ENCODE data around the gene RPRD1B. TPM values are rescaled to one million over a fixed set of nuclear protein-coding genes. Genes with fewer than 3 reads are reported as not detected.
"Not testable (repeated sequence)": the region's sequence is repeated elsewhere in the genome, so short reads cannot be mapped to it uniquely, and the experiment has no call there.

The RPRD1B gene
- total RNA-seq, 2 experiments from 2014 or later: 36.5 to 38.8 TPM

- POLR2A ChIA-PET: interaction anchor here (1.1 kb wide), 1 partner anchor 8 kb away, joined by 3 read pairs; no protein-coding TSS in a partner anchor
- CTCF ChIA-PET: no interaction called here
Measured at GRCh38 chr20:37999526-38000263, 33.9 kb upstream of the RPRD1B start.

- ChIA-PET CTCF (interaction anchor here (1.0 kb wide), 1 partner anchor 51 kb away, joined by 3 read pairs; no protein-coding TSS in a partner anchor), POLR2A (no interaction called here)
Measured at GRCh38 chr20:38000293-38000692, 33.3 kb upstream of the RPRD1B start.

GRCh38 chr20:38001173-38001875 lies 32.2 kb upstream of the RPRD1B start:
- POLR2A ChIA-PET: interaction anchor here (0.7 kb wide), 1 partner anchor 32 kb away, joined by 4 read pairs; the partner anchor contains the start of gene TTI1
- CTCF ChIA-PET: interaction anchor here (1.0 kb wide), 1 partner anchor 49 kb away, joined by 3 read pairs; no protein-coding TSS in a partner anchor

DNA sequence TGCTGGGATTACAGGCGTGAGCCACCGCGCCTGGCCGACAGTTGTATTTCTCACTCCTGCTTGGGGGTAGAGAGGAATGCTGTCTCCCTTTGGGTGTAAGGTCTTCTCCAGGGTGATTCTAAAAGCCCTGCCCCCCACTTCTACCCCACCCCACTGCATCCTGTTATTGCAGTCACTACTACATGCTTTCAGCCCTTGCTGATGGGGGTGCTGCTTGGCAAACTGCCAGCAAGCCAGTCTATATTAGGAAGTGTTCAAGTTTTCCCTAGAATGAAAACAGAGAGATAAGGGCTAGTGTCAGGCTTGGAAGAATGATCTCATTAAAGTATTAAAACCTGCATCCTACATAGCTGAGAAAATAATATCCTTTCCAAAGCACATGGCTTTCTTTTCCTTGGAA lies 31.6 kb upstream of the RPRD1B start:
- POLR2A ChIA-PET: no interaction called here
- CTCF ChIA-PET: interaction anchor here (0.7 kb wide), 1 partner anchor 300 kb away, joined by 3 read pairs; no protein-coding TSS in a partner anchor

GRCh38 chr20:38002422-38002821 lies 31.1 kb upstream of the RPRD1B start:
- CTCF ChIA-PET: interaction anchor here (0.7 kb wide), 1 partner anchor 300 kb away, joined by 3 read pairs; no protein-coding TSS in a partner anchor

DNA sequence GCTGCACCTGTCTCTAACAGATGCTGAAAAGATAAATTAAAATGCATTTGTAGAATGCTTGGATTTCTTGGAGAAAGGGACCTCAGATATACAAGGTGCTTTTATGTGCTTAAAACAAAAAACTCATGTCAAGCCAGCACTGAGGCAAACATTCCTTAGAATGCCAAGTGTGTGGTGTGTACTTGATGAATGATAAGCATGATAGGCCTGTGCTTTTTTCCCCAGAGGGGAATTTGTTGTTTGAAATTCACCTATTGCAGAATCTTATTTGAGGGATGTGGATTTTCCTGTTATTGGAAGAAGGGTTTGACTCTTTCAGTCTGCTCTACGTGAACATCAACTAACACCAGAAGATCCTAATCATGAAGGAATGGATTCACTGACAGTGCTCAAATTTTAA lies 29.1 kb upstream of the RPRD1B start:
- CTCF ChIA-PET: no interaction called here
- POLR2A ChIA-PET: no interaction called here

More at GRCh38 chr20:38002422-38002821, 31.1 kb upstream of the RPRD1B start:
- POLR2A ChIA-PET: no interaction called here

GRCh38 chr20:38005903-38006302 lies 27.6 kb upstream of the RPRD1B start:
- CTCF ChIA-PET: interaction anchor here (1.1 to 1.5 kb wide), 2 partner anchors 14 to 103 kb away, joined by 3 to 7 read pairs; partner anchors contain the start of gene VSTM2L
- POLR2A ChIA-PET: interaction anchor here (1.0 kb wide), 1 partner anchor 27 kb away, joined by 3 read pairs; the partner anchor contains the start of gene TTI1

- ChIA-PET POLR2A (no interaction called here), CTCF (interaction anchor here (1.2 kb wide), 1 partner anchor 50 kb away, joined by 3 read pairs; no protein-coding TSS in a partner anchor)
Measured at GRCh38 chr20:38007526-38007925, 26.0 kb upstream of the RPRD1B start.

DNA sequence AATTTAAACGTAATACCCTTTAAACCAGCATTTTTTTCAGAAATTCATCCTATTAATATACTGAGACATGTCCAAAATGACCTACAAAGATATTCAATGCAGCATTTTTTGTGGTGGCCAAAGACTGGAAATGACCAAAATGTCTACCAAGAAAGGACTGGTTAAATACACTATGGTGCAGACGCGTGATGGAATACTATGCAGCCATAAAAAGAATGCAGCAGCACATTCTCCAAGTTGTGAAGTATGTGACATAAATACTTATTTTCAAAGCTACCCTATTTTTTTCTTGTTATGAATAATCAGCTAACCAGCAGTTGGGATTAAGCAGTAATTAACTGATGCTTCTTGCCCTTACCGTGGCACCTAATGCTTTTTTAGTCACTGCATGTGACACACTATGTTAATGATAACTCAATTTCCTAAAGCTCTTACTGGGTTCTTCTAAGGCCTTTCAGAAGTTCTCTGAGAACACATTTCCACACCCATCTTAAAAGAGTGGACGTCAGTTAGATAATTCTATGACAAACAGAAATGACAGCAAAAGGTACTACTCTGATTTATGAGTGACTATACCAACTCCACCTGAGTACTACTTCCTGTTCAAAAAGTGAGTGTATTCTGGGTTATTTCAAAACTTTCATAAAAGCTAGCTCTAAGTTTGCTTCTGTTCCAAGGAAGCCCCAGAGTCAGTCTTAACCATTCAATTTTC lies 25.2 kb upstream of the RPRD1B start:
- CTCF ChIA-PET: no interaction called here
- POLR2A ChIA-PET: no interaction called here

DNA sequence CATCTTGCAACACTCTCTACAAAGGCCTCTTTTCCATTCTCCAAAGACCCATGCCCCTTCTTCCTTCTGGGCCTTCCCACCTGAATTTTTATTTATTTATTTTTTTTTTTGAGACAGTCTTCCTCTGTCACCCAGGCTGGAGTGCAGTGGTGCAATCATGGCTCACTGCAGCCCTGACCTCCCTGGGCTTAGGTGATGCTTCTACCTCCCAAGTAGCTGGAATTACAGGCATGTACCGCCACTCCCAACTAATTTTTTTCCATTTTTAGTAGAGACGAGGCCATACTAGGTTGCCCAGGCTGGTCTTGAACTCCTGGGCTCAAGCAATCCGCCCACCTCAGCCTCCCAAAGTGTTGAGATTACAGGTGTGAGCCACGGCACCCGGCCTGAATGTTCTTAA lies 24.1 kb upstream of the RPRD1B start:
- POLR2A ChIA-PET: not testable (repeated sequence)
- CTCF ChIA-PET: interaction anchor here (0.5 kb wide), 1 partner anchor 20 kb away, joined by 3 read pairs; no protein-coding TSS in a partner anchor

GRCh38 chr20:38011696-38012095 lies 21.9 kb upstream of the RPRD1B start:
- ChIA-PET POLR2A (no interaction called here), CTCF (no interaction called here)

- POLR2A ChIA-PET: no interaction called here
- CTCF ChIA-PET: no interaction called here
Measured at GRCh38 chr20:38012332-38012731, 21.2 kb upstream of the RPRD1B start.

- CTCF ChIA-PET: no interaction called here
- POLR2A ChIA-PET: no interaction called here
Measured at GRCh38 chr20:38013887-38014286, 19.7 kb upstream of the RPRD1B start.

DNA sequence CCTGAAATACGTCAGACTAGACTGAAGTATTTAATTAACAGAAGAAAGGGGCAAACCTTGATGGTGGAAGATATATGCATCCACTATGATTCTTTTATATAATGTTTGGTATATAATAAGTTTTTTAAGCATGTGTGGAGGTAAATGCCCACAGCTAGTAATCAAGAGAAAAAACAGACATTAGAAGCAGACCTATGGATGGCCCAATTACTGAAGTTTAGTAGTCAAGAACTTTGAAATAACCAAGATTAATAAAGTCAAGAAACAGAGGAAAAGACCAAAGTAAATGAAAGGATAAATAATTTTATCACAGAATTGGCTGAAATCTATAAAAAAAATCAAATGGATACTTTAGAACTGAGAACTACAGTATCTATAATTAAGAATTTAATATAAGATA lies 15.6 kb upstream of the RPRD1B start:
- CTCF ChIA-PET: no interaction called here
- POLR2A ChIA-PET: no interaction called here

DNA sequence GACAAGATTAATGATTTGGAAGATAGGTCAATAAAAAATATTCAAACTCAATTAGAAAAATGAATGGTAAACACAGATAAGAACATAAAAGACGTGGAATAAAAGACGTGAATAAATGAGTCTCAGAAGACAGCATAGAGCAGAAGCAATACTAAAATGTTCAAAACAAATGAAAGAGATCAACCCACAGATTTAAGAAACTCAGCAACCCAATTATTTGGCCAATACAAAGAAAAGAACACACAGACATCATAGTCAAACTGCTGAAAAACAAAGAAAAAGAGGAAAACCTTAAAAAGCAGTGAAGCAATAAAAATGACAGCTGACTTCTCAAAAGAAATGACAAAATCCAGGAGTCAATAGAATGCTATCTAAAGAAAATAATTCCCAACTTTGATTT lies 15.2 kb upstream of the RPRD1B start:
- CTCF ChIA-PET: no interaction called here
- POLR2A ChIA-PET: no interaction called here

DNA sequence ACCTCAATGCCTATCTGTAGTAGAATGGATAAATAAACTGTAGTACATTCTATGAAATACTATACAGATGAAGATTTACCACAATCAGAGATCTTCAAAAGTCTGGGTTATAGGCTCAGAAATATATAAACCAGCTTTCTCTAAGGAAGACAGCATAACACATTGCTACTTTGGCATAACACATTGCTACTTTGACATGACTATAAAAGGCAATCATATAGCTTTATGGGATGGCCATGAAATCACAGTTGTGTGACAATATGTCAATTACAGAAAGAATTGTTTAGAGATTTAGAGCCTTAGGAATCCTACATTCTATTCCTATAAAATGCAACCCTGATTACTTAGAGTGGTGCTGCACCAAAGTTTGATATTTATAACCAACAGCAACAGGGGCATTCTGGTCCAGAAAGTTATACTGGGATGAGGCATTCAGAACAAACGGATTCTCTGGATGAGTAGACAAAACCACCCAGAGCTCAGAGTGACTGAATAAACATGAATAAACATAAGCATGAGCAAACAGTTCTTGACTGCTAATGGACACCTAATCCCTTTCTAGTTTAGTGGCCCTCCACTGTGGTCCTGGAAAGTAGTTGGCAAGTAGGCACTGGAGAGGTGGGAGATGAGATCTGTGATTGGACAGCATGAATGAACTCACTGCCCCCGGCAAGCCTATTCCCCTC lies 12.3 kb upstream of the RPRD1B start:
- ChIA-PET CTCF (interaction anchor here (1.8 kb wide), 1 partner anchor 12 kb away, joined by 4 read pairs; the partner anchor contains the start of genes RPRD1B and TTI1), POLR2A (interaction anchor here (0.6 kb wide), 1 partner anchor 23 kb away, joined by 5 read pairs; no protein-coding TSS in a partner anchor)

GRCh38 chr20:38023181-38024001 lies 10.2 kb upstream of the RPRD1B start:
- ChIA-PET CTCF (no interaction called here), POLR2A (no interaction called here)

GRCh38 chr20:38024496-38024895 lies 9.1 kb upstream of the RPRD1B start:
- POLR2A ChIA-PET: no interaction called here
- CTCF ChIA-PET: no interaction called here

All from activated CD8-positive, alpha-beta memory T cell treated with anti-CD3 and anti-CD28 coated beads for 36 hours (primary cell).